ENCODE measurements around the gene RAB11FIP4.
A peak's percentile ranks its signal among the peaks of the same experiment; 100 is the strongest.

RAB11FIP4 gene

GRCh38 chr17:31508288-31509094, 117.0 kb downstream of the RAB11FIP4 start:
- DNase-seq = peak; percentile 72 to 83

DNA sequence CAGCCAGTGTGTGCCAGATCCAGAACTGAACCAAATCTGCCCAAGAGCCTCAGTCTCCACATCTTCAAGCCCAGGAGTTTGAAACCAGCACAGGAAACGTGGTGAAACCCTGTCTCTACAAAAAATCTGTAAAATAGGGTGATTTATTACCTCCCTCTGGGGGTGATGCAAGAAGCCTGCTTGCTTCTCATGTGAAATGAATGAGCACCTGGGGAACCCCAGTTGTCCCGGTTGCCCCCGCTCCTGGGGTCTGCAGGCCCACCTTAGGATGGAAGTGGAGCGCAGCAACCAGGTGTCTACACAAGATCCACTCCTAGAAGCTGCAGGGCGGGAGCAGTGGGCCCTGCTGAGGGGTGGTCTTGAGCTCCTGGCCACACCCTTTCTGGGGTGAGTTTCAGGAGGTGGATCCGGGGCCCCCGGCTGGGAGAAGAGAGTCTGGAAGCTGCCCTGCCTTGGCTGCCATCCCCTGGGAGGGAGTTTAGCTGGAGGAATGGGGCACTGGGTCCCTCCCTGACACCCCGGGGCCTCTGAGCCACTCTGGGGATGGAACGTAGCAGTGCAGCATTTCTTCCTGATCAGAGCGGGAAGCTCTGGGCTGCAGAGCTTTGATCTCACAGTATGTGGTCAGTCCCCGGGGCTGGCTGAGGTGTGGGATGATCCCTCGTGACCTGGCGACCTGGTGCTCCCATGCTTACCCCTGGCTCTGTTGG, 117.8 kb downstream of the RAB11FIP4 start:
- DNase-seq = no peak

DNA sequence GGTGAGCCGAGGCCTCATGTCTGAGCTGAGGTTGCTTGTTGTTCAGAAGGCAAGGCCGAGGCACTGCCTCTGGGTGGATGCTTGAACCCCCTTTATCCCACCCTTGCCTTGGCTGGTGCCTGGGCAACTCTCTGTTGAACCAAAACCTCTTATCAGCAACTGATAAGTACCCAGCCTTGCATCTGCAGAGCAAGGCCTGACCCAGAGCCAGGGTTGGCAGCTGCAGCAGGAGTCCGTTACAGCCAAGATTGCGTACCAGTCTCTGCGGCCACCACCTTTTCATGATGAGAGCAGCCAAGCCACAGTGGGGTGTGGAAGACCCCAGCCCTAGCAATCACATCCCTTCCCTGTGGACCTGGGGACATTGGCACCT, 118.3 kb downstream of the RAB11FIP4 start:
- DNase-seq = no peak

- DNase-seq = no peak
Measured at GRCh38 chr17:31510308-31511194, 119.1 kb downstream of the RAB11FIP4 start.

DNA sequence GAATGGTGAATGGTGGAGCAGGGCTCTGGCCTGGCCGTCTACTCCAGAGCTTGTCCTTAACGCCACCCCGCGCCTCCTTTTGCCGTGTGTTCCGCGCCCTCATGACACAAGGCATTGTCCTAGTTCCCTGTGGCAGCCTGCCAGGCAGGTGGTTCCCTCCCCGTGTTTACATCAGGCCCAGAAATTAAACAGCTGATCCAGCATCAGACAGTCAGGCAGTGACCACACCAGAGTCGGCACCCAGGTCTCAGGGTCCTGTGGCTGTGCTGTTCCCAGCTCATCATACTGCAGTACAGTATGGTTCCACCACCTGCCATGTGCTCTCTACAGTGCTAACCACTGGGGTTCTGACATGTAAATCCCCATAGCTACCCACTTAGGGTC, 119.7 kb downstream of the RAB11FIP4 start:
- DNase-seq = no peak

GRCh38 chr17:31511580-31511979, 120.1 kb downstream of the RAB11FIP4 start:
- no peak for DNase-seq

DNA sequence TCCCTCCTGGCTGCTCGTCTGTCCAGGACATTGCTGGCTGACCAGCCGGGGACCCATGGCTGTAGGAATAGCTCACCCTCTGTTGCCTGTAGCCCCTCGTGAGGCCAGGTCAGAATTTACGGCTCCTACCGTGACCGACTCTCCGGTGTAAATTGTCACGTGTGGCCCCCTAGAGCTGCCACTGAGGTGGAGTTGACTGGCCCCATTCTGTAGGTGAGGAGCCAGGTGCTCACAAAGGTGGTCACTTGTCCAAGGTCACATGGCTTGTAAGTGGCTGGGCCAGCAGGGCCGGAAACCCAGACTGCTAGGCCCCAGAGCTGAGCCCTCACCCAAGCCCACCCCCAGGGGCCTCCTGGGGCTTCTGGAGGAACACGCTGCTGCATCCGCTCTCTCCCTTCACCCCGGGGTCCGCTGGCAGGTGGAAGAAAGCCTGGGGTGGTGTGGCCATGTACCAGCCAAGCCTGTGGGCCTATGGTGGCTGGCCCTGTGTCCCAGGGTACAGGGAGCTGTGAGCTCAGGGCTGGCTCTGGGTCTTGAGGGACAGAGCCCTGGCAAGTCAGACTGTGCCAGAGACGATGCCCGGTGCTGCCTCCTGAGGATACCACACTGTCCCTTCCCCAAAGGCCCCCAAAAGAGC, 120.7 kb downstream of the RAB11FIP4 start:
- DNase-seq = no peak

- no peak for DNase-seq
Measured at GRCh38 chr17:31512796-31513195, 121.3 kb downstream of the RAB11FIP4 start.

GRCh38 chr17:31513731-31514427, 122.4 kb downstream of the RAB11FIP4 start:
- no peak for DNase-seq

DNA sequence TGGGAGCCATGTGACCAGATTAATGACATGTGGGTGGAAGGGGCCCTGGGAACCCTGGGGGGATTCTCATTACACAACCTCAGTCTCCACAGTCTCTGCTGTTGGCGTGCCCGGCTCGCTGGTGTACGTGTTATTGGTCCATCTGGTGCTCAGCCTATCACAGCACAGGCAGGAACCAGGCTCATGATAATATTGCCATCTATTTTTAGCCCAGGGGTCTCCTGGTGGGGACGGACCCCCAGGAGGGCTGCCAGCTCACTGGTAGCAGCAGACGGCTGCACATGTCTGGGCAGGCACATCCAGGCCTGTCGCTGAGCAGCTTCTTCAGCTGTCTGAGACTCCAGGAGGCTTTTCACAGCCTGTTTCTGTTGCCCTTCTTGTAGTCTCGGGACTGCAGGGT, 123.8 kb downstream of the RAB11FIP4 start:
- no peak for DNase-seq

GRCh38 chr17:31517524-31517923, 126.0 kb downstream of the RAB11FIP4 start:
- DNase-seq = no peak

DNA sequence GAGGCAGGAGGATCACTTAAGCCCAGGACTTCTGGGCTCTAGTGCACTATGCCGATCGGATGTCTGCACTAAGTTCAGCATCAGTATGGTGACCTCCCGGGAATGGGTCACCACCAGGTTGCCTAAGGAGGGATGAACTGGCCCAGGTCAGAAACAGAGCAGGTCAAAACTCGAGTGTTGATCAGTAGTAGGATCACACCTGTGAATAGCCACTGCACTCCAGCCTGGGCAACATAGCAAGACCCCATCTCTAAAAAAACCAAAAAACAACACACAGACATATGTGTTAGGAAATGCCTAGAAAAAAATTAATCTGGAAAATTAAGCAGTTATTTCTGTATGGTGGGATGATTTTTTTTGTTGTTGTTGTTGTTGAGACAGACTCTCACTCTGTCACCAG, 127.0 kb downstream of the RAB11FIP4 start:
- no peak for DNase-seq

DNA sequence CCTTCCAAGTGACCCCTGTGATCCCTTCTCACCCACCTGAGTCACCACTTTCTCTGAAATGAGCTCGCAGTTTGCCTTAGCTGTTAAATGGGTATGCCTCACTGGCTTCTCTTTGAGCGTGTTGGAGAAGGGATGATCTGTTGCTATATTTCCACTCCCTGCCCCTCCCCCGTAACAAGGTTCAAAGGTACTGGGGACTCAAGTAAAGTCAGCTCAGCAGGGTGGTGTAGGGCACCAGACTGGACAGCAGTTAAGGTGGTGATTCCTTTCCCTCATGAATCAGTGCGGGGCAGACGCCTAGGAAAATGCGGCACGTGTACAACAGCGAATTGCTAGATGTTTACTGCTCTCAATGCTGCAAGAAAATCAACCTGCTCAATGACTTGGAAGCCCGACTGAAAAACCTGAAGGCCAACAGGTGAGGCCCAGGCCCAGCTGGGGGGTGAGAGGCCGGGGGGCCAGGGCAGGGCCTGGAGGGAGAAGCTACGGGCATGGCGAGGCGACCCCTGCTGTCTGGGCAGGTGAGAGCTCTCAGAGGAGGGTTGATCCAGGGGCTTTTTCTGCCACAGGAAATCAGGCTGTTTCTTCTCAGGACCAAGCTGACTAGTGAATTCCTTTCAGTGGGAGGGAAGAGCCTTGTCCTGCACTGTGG, 130.3 kb downstream of the RAB11FIP4 start:
- no peak for DNase-seq

GRCh38 chr17:31522284-31522931, 130.9 kb downstream of the RAB11FIP4 start:
- DNase-seq = no peak

- DNase-seq = no peak
Measured at GRCh38 chr17:31522987-31523495, 131.6 kb downstream of the RAB11FIP4 start.

DNA sequence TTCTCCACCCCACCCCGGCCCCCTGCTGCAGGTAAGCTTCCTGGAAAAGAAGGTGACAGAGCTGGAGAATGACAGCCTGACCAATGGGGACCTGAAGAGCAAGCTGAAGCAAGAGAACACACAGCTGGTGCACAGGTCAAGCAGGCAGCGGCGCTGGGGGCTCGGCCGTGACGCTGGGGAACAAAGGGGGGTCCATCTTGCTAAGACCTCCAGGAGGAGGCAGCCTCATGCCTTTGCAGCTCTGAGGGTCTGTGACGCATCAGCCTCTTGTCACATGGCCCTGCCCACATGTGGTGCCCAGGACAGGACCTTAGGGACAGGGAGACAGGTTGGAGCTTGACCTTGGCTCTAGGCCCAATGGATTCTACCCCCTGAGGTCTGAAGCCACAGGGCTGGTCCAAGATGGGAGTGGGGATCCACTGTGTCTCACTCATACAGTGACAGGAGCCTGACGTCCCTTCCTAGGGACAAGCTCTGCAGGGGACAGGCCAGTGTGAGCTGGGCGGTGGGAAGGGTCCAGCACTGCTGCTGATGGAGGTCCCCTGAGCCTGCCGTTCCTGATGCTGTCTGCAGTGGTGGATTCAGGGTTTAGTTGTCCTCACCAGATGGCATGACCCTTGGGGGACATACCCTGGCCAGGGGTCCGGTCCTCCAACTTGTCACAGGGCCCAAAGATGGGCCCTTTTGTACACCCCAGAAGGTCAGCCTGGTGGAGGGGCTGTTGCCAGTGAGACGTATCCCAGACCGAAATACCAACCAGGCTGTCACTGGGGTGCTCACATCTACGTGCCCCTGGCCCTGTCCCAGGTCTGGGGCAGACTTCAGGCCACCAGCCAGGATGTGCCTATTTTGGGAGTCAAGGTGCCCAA, 132.6 kb downstream of the RAB11FIP4 start:
- no peak for DNase-seq

DNA sequence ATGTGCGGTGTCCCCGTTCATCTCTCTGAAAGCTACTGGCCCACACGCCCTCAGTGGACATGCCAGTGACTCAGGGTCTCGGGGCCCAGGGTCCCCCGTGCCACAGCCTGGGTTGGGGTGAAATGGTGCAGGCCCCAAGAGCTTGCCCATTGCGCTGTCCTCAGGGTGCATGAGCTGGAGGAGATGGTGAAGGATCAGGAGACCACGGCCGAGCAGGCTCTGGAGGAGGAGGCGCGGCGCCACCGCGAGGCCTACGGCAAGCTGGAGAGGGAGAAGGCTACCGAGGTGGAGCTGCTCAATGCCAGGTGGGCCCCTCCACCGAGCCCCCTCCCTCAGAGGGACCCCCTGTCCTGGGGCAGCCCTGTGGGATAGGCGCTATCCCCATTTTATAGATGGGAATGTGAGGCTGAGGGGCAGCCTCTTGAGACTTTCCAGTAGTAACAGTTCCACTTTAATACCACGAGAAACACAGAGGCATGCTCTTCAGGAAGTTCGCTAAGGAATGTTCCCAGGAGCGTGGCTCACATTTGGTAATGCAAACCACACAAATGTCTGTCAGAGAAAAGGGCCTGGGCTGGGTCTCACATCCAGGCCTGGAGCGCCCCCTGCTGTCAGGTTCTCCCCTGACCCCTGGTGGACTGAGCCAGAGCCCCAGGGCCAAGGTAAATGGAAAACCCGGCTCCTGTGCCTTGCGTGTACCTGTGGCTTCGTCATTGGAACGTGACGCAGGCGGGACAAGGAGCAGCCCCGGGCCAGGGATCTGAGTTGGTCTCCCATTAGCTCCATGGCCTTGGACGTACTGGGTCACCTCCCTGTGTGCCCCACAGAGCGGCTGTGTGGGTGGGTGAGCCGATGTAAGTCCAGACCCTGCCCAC, 133.7 kb downstream of the RAB11FIP4 start:
- DNase-seq = peak; percentile 78 to 86

GRCh38 chr17:31525801-31526549, 134.5 kb downstream of the RAB11FIP4 start:
- no peak for DNase-seq
